Measurements from ENCODE around the gene SLC2A5. TPM values are rescaled to one million over a fixed set of nuclear protein-coding genes. Genes with fewer than 3 reads are reported as not detected.
A peak's percentile ranks its signal among the peaks of the same experiment; 100 is the strongest.
"Not testable (repeated sequence)": the region's sequence is repeated elsewhere in the genome, so short reads cannot be mapped to it uniquely, and the experiment has no call there.

The SLC2A5 gene
- total RNA-seq, 1 experiment from 2014 or later = not detected

DNA sequence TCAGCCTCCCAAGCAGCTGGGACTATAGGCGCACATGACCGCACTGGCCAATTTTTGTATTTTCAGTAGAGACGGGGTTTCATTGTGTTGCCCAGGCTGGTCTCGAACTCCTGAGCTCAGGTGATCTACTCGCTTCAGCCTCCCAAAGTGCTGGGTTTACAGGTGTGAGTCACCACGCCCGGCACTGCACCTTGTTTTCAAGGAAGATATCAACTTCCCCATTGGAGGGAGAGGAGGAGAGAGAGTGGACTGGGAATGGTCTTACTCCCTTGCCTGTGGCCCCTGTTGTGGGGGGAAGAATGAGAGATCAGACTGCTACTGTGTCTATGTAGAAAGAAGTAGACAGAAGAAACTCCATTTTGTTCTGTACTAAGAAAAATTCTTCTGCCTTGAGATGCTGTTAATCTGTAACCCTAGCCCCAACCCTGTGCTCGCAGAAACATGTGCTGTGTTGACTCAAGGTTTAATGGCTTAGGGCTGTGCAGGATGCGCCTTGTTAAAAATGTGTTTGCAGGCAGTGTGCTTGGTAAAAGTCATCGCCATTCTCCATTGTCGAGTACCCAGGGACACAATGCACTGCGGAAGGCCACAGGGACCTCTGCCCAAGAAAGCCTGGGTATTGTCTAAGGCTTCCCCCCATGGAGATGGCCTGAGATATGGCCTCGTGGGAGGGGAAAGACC is 67.8 kb downstream of the SLC2A5 start:
- H4K20me1 ChIP-seq (ENCODE audit: insufficient read depth); intact Hi-C loops (cut with micrococcal nuclease; ENCODE audit: unreplicated experiment); H3K9me2 ChIP-seq (ENCODE audit: insufficient read depth); H3K36me3 ChIP-seq (ENCODE audit: low read depth); POLR2A ChIA-PET (ENCODE audit: unreplicated experiment); BruUV-seq (replicated peaks); DNase-seq; H3F3A ChIP-seq (ENCODE audit: insufficient read depth, low read depth); H3K27ac ChIP-seq; CTCF ChIA-PET; H3K4me2 ChIP-seq; H3K27me3 ChIP-seq (ENCODE audit: insufficient read depth, low read depth); H3K4me3 ChIP-seq; H3K79me2 ChIP-seq (ENCODE audit: low read depth); H3K9me3 ChIP-seq (ENCODE audit: insufficient read depth, low read depth); H2AFZ ChIP-seq; H3K4me1 ChIP-seq (replicated peaks; ENCODE audit: insufficient read depth): not testable (repeated sequence)

- intact Hi-C loops (cut with micrococcal nuclease; ENCODE audit: unreplicated experiment); H3K36me3 ChIP-seq (ENCODE audit: low read depth); H3K4me2 ChIP-seq; H3K27ac ChIP-seq; H3K4me3 ChIP-seq; CTCF ChIA-PET; H2AFZ ChIP-seq; H3F3A ChIP-seq (ENCODE audit: insufficient read depth, low read depth); H3K79me2 ChIP-seq (ENCODE audit: low read depth); H3K9me3 ChIP-seq (ENCODE audit: insufficient read depth, low read depth); BruUV-seq (replicated peaks); H3K9me2 ChIP-seq (ENCODE audit: insufficient read depth); H3K27me3 ChIP-seq (ENCODE audit: insufficient read depth, low read depth); H4K20me1 ChIP-seq (ENCODE audit: insufficient read depth); H3K4me1 ChIP-seq (replicated peaks; ENCODE audit: insufficient read depth); DNase-seq; POLR2A ChIA-PET (ENCODE audit: unreplicated experiment): not testable (repeated sequence)
Observed at GRCh38 chr1:8993962-8994675, 75.3 kb downstream of the SLC2A5 start.

- intact Hi-C loops (cut with micrococcal nuclease; ENCODE audit: unreplicated experiment) = no loop called here
- H3K36me3 ChIP-seq (ENCODE audit: low read depth) = no peaks in the 10 kb centered on the region
- H3K27ac ChIP-seq = no peak overlapping the region
- H3K4me2 ChIP-seq = no peak overlapping the region
- no peaks in the 10 kb centered on the region for H3K79me2 ChIP-seq (ENCODE audit: low read depth)
- no peaks in the 10 kb centered on the region for H3K27me3 ChIP-seq (ENCODE audit: insufficient read depth, low read depth)
- H3K4me1 ChIP-seq (replicated peaks; ENCODE audit: insufficient read depth) = no peaks in the 10 kb centered on the region
- BruUV-seq (replicated peaks) = no TSS peak
- H3K4me3 ChIP-seq = no peak overlapping the region
- peak; percentile 32; the same call in 1 of the 2 replicates for TF ChIP-seq CTCF (conservative IDR thresholded peaks at IDR 0.05)
- no peak for TF ChIP-seq EZH2 (IDR thresholded peaks at IDR 0.05; ENCODE audit: low read depth)
- H4K20me1 ChIP-seq (ENCODE audit: insufficient read depth) = no peaks in the 10 kb centered on the region
- H3K9me3 ChIP-seq (ENCODE audit: insufficient read depth, low read depth) = no peaks in the 10 kb centered on the region
- CTCF ChIA-PET = no interaction called here
- POLR2A ChIA-PET (ENCODE audit: unreplicated experiment) = interaction anchor here (0.7 kb wide), 1 partner anchor 968 kb away, joined by 3 read pairs; no protein-coding TSS in a partner anchor
- no peaks in the 10 kb centered on the region for H3F3A ChIP-seq (ENCODE audit: insufficient read depth, low read depth)
- DNase-seq = no peak
- H3K9me2 ChIP-seq (ENCODE audit: insufficient read depth) = no peaks in the 10 kb centered on the region
- no peak overlapping the region for H2AFZ ChIP-seq
Observed at GRCh38 chr1:8992936-8993687, 76.3 kb downstream of the SLC2A5 start.

DNA sequence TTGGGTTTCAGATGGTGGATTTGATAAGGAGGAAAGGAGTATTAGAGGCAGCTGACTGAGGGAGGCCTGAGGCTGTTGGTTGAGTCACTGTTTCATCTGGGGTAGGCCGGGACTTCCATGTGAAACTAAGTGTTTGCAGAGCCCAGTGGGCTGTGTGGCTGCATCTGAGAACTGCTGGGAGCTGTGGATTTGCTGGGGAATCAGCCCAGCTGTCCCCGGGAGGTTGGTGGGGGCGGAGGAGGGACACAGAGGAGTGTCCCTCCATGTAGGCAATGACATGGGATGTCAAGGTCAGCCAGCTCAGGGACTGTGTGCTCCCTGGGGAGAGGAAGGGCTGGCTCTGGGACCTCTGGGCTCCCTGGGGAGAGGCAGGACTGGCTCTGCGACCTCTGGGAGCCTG is 79.6 kb downstream of the SLC2A5 start:
- ChIA-PET CTCF (interaction anchor here (0.5 kb wide), 1 partner anchor 179 kb away, joined by 3 read pairs; no protein-coding TSS in a partner anchor), POLR2A (ENCODE audit: unreplicated experiment) (no interaction called here)
- BruUV-seq (replicated peaks) = no TSS peak
- peaks cover 10% of the 10 kb centered on the region; the same call in 1 of the 2 replicates for H3F3A ChIP-seq (ENCODE audit: insufficient read depth, low read depth)
- DNase-seq = peak in 1 of 2 experiments; percentile 48
- H4K20me1 ChIP-seq (ENCODE audit: insufficient read depth) = no peaks in the 10 kb centered on the region
- H2AFZ ChIP-seq = no peak overlapping the region
- no peaks in the 10 kb centered on the region for H3K36me3 ChIP-seq (ENCODE audit: low read depth)
- intact Hi-C loops (cut with micrococcal nuclease; ENCODE audit: unreplicated experiment) = loop anchor here (5.0 to 10.0 kb wide), 4 partner anchors 73 to 1025 kb away; partner anchors contain the start of gene PARK7
- H3K4me1 ChIP-seq (replicated peaks; ENCODE audit: insufficient read depth) = peaks cover 6% of the 10 kb centered on the region; the same call in 1 of the 2 replicates
- no peaks in the 10 kb centered on the region for H3K9me2 ChIP-seq (ENCODE audit: insufficient read depth)
- H3K27ac ChIP-seq = no peak overlapping the region
- no peaks in the 10 kb centered on the region for H3K79me2 ChIP-seq (ENCODE audit: low read depth)
- H3K27me3 ChIP-seq (ENCODE audit: insufficient read depth, low read depth) = no peaks in the 10 kb centered on the region
- H3K4me2 ChIP-seq = no peak overlapping the region
- no peak overlapping the region for H3K4me3 ChIP-seq
- TF ChIP-seq CTCF (conservative IDR thresholded peaks at IDR 0.05) = no peak
- no peak for TF ChIP-seq EZH2 (IDR thresholded peaks at IDR 0.05; ENCODE audit: low read depth)
- no peaks in the 10 kb centered on the region for H3K9me3 ChIP-seq (ENCODE audit: insufficient read depth, low read depth)

Data from PC-9 (cell line).